ENCODE measurements around the gene SMIM12.
"Not testable (repeated sequence)": the region's sequence is repeated elsewhere in the genome, so short reads cannot be mapped to it uniquely, and the experiment has no call there.

The SMIM12 gene

GRCh38 chr1:34842073-34842472 is 17.5 kb downstream of the SMIM12 start:
- DNase-seq = no peak

GRCh38 chr1:34840426-34840825 is 19.1 kb downstream of the SMIM12 start:
- DNase-seq = no peak

DNA sequence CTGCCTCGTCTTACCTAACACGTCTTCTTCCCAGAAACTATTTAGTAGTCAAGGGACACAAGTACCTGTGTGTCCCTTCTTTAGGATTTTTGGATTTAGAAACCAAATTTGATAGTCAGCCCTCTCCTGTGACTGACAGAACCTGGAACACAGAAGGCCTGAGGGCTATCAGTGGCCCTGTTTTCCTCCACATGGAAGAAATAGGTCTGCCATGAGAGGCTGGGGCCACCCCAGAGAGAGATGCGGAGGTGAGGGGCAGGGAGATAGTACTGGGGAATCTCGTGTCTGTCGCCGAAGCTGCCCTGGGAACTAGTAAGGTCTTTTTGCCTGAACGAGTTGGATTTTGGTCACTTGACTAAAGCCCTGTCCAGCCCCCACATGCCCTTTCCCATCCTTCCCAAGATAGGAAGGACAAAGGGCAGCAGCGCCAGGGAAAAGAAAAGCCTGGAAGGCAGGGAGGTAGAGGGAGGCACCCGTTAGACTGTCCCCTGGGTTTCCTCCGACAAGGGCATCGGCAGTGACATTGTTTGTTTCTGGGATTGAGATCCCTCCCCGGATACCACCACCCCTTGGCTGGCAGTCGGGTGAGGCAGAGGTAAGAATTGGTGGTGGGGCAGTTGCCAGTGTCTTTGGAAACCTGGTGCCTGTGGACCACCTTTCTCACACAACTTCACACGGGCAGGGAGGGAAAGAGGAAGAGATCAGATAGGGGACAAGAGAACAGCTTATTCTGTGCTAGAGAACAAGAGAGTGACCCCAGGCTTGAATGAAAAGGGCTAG is 19.8 kb downstream of the SMIM12 start:
- DNase-seq = no peak

DNA sequence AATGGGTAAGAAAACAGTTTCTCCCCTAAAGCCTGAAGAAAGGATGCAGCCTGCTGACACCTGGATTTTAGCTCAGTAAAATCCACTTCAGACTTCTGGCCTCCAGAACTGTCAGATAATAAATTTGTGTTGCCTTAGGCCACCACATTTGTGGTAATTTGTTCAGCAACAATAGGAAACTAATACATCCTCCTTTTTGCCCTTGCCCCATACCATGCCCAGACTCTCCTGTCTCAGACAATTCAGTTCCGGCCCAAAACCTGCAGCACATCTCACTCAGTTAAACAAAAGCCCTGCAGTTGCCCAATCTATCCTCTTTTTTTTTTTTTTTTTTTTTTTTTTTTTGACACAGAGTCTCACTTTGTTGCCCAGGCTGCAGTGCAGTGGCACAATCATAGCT is 25.8 kb downstream of the SMIM12 start:
- DNase-seq = no peak

DNA sequence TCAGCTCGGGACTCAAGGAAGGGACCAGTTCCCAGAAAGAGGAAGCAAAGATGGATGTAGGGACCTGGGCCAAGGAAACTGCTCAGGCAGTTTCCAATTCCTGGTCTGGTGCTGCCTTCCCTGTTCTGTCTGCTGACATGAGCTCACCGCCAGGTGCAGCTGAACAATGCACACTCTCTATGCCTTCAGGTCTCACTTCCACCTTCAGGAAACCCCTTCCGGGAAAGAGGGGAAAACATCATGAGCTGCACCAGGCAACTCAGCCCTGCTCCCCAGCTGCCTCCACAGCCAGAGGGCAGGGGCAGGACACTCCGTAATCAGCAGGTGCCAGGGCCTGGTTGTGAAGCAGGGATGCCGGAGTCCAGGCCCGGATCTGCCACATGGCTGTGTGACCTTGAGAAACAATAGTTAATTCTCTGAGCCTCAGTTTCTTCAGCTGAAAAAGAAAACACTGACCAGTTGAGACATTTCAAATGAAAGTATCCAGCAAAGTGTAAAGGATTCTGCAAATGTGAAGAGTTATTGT is 27.8 kb downstream of the SMIM12 start:
- no peak for DNase-seq

GRCh38 chr1:34829250-34829649 is 30.3 kb downstream of the SMIM12 start:
- DNase-seq = no peak

- DNase-seq = no peak
Observed at GRCh38 chr1:34828611-34829010, 30.9 kb downstream of the SMIM12 start.

GRCh38 chr1:34827341-34827941 is 32.1 kb downstream of the SMIM12 start:
- DNase-seq = no peak

DNA sequence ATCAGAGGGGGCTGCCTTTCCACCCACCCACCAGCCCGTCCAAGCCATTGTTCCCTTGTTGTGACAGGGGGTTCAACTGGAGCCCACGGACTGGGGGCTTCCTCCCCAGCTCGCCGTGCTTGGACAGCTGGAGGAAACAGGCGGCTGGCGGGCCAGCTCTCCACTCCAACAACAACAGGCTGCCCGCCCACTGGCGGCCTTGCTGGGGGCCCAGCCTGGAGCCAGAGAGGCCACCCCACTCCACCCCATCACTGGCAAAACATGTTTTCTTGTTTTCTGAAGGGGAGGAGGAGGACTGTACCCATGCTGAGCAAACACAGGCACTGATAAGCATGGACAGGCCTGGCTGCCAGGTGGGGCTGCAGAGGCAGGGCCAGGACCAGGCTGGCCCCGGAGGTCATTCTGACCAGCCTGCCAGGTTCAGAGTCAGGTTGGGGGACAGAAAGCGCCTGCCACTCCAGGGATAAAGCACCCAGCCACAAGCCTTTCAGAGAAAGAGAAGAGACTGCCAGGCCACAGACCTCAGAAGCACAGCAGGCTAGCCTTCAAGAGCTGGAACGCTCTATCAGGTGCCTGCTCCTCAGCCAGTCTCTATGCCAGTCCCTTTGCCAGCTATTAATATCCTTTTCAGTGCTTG is 34.0 kb downstream of the SMIM12 start:
- no peak for DNase-seq

DNA sequence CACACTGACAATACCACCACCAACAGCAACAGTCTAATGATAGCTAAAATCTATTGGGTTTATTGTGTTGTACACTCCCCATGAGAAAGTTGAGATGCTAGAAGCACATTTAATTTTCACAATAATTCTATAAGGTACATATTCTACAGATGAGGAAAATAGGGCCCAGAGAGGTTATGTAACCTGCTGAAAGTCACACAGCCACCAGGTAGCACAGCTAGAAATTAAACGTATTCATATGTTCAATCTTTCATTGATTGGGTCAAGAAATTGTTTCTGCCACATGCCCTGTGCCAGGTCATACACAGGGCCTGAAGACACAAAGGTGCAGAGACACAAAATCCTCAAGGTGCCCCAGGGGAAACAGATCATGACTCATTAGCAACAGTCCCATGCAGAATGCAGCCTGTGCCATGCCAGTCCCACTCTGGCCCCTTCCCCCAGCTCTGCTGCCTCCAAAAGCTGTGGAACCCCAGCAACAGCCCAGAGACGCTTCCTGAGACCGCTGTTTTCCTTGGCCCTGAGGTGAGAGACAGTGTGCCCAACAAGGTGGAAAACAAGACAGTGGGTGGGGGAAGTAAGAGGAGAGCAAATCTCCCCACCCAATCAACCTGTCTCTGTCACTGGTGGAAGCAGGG is 34.6 kb downstream of the SMIM12 start:
- no peak for DNase-seq

- no peak for DNase-seq
Observed at GRCh38 chr1:34822202-34822601, 37.3 kb downstream of the SMIM12 start.

GRCh38 chr1:34818862-34819261 is 40.7 kb downstream of the SMIM12 start:
- DNase-seq = not testable (repeated sequence)

GRCh38 chr1:34816778-34817177 is 42.8 kb downstream of the SMIM12 start:
- DNase-seq = no peak

DNA sequence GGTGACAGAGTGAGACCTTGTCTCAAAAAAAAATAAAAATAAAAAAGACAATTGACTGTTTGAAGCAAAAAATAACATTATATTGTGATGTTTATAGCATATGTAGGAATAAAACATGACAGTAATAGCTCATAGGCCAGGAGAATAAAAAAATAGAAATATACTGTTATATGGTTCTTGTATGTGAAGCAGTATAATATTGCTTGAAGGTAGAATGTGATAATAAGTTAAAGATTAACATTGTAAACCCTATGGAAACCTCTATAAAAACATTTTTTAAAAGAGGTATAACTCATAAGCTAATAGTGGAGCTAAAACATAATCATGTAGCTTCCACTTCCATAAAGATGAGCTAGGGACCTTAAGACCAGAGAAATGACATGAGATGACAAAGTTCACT is 43.2 kb downstream of the SMIM12 start:
- no peak for DNase-seq

DNA sequence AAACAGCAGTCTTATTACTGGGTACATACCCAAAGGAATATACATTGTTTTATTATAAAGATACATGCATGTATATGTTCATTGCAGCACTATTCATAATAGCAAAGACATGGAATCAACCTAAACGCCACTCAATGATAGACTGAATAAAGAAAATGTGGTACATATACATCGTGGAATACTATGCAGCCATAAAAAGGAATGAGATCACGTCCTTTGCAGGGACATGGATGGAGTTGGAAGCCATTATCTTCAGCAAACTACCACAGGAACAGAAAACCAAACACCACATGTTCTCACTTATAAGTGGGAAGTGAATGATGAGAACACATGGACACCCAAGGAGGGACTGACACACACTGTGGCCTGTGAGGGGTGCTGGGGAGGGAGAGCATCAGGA is 48.8 kb downstream of the SMIM12 start:
- DNase-seq = not testable (repeated sequence)

DNA sequence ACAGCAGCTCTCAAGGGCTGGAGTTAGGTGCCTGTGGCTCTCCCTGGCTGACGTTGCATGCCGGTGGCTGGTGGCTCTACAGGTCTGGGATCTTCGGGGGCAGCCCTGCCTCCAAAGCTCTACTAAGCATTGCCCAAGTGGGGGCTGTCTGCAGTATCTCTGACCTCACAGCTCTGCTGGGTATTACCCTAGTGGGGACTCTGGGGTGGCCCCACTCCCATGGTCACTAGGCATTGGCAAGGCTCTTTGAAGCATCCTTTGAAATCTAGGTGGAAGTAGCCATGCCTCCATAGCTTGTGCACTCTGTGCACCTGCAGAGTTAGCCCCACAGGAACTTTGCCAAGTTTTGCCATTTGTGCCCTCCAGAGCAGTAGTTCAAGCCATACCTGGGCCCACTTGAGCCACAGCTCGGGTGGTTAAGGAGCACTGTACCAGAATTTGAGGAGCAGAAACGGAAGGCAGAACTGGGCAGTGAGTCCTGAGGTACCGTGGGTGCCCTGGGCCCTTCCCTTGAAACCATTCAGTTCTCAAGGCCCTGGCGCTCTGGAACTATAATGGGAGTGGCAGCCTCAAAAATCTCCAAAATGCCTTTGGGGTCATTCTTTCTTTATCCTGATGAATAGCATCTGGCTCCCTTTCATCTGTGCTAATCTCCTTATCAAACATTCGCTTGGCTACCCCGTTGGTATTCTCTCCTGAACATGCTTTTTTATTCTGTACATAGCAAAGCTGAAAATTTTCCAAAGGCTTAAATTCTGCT is 51.3 kb downstream of the SMIM12 start:
- DNase-seq = no peak

- DNase-seq = no peak
Observed at GRCh38 chr1:34806396-34806795, 53.2 kb downstream of the SMIM12 start.

- no peak for DNase-seq
Observed at GRCh38 chr1:34803770-34804169, 55.8 kb downstream of the SMIM12 start.
